B cell (primary cell): ENCODE data around the gene SEH1L.

Experiments used
- EZH2 ChIP-seq: IDR thresholded peaks from 2 replicates; pipeline ENCODE4 v1.6.1; 2012; ENCODE audit warnings: borderline replicate concordance, low read depth, mild to moderate bottlenecking, moderate library complexity, low read length; ENCODE audit not compliant: insufficient read depth, poor library complexity, severe bottlenecking
- TF ChIP-seq, protein P1 (sequence below): fragments of 200-600 bp; IDR thresholded peaks from one replicate; pipeline ENCODE4 v1.8.0; 2022; ENCODE audit warnings: antibody characterized with exemption, mild to moderate bottlenecking

DNA sequence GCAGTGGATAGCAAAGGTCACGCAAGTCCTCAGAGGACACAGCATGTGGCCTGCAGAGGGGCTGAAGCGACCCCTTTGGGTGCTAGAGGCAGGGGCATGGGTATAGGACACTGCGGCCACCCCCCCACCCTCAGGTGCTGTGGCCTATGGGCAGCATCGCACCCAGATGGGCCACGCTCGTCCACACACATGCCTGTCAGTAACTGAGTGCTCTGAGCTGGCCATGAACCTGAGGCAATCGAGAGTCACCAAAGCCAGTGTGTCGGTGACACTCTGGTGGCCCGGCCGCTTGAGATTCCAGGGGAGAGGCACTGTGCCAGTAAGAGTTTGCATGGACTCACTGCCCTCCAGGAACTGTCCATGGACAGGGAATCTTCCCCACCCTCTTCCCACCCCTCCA, 41.0 kb upstream of the SEH1L start:
- TF ChIP-seq, protein P1, sequence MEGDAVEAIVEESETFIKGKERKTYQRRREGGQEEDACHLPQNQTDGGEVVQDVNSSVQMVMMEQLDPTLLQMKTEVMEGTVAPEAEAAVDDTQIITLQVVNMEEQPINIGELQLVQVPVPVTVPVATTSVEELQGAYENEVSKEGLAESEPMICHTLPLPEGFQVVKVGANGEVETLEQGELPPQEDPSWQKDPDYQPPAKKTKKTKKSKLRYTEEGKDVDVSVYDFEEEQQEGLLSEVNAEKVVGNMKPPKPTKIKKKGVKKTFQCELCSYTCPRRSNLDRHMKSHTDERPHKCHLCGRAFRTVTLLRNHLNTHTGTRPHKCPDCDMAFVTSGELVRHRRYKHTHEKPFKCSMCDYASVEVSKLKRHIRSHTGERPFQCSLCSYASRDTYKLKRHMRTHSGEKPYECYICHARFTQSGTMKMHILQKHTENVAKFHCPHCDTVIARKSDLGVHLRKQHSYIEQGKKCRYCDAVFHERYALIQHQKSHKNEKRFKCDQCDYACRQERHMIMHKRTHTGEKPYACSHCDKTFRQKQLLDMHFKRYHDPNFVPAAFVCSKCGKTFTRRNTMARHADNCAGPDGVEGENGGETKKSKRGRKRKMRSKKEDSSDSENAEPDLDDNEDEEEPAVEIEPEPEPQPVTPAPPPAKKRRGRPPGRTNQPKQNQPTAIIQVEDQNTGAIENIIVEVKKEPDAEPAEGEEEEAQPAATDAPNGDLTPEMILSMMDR = no peak
- TF ChIP-seq EZH2 = no peak
